ENCODE data around the gene ZNF668.

ZNF668 gene

DNA sequence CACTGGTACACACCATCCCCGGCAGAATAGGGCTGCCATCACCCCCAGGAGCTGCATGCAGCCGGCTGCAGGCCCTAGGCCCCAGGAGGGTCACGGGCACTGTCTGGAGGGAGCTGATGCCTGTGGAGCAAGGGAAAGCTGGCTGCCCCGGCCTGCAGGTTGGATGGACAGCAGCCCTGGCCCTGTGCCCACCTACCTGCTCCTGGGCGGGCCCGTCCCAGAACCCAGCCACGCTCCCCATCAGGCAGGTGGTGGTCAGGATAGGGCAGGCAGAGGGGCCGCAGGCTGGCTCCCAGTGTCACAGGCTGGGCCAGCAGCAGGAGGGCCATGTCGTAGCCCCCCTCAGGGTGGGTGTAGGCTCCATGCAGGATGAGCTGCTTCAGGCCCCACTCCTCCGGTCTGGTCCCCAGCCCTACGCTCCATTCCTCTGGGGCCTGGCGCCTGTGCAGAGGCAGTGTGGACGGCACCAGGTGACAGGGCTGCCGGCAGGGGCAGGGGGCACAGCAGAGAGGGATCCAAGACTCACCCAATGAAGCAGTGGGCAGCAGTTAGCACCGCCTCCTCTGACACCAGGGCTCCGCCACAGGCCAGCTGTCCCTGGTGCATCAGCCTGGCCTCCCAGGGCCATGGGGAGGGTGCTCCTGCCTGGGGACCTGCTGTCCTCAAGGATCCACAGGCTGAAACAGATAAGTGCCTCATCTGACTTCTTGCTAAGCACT is 10.7 kb upstream of the ZNF668 start:
- DNase-seq (ENCODE audit: low read depth): no peak
- TF ChIP-seq, protein P1, sequence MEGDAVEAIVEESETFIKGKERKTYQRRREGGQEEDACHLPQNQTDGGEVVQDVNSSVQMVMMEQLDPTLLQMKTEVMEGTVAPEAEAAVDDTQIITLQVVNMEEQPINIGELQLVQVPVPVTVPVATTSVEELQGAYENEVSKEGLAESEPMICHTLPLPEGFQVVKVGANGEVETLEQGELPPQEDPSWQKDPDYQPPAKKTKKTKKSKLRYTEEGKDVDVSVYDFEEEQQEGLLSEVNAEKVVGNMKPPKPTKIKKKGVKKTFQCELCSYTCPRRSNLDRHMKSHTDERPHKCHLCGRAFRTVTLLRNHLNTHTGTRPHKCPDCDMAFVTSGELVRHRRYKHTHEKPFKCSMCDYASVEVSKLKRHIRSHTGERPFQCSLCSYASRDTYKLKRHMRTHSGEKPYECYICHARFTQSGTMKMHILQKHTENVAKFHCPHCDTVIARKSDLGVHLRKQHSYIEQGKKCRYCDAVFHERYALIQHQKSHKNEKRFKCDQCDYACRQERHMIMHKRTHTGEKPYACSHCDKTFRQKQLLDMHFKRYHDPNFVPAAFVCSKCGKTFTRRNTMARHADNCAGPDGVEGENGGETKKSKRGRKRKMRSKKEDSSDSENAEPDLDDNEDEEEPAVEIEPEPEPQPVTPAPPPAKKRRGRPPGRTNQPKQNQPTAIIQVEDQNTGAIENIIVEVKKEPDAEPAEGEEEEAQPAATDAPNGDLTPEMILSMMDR (IDR thresholded peaks at IDR 0.05; ENCODE audit: control insufficient read depth, extremely low read depth, insufficient read depth): no peak
- H3K4me3 ChIP-seq (ENCODE audit: low read depth, low read length): no peak overlapping the region

DNA sequence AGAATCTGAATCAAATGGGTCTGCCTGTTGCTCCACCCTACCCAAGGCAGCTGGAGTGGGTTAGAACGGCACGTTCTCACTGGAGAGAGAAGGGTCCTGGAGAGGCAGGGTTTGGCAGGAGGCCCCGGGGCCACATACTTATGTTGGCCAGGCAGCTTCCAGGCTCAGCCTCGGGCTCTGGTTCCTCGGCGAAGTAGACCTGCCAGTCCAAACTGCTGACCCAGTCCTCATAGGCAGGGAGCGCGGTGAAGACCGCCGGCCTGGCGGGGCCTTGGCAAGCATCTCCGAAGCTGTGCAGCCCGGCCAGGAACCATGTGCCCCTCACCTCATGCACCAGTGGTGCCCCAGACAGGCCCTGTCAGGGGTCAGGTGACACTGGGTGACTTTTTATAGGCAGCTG is 9.9 kb upstream of the ZNF668 start:
- TF ChIP-seq, protein P1 (IDR thresholded peaks at IDR 0.05; ENCODE audit: control insufficient read depth, extremely low read depth, insufficient read depth): no peak
- DNase-seq (ENCODE audit: low read depth): no peak
- H3K4me3 ChIP-seq (ENCODE audit: low read depth, low read length): no peak overlapping the region

DNA sequence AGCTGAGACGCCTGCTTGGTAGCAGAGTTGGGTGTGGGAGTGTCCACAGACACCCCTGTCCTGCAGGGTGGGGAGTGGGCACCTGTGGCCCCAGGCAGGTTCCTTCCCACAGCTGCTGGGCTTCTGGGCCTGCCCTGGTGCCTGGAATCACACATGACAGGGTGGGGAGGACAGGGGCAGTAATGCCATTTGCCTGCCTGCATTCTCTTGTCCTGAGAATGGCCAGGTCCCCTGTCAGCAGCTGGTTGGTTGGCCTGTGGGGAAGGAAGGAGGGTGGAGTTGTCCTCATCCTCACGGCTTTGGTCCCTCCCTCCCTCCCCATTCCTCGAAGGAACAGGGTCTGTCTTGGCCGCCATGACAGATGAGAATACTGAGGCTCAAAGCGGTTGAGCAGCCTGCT is 9.5 kb upstream of the ZNF668 start:
- no peak overlapping the region for H3K4me3 ChIP-seq (ENCODE audit: low read depth, low read length)
- TF ChIP-seq, protein P1 (IDR thresholded peaks at IDR 0.05; ENCODE audit: control insufficient read depth, extremely low read depth, insufficient read depth): no peak
- DNase-seq (ENCODE audit: low read depth): no peak

DNA sequence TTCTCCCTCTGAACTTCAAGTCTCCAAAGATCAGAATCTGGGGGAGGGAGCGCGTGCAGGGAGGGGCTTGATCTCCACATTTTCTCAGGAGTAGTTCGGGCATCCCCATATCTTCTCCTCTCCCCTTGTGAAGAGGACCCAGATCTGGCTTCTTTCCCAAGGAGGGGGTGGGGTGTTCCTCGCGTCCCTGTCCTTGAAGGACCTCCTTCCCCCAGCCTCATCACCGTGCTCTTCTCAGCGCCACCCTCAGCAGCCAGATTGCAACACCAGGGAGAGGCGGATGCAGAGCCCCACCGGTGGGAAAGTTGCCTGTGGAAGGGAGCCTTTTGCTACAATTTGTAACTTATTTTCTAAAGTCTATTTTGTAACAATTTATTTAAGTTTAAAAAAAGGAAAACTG is 9.0 kb upstream of the ZNF668 start:
- TF ChIP-seq, protein P1 (IDR thresholded peaks at IDR 0.05; ENCODE audit: control insufficient read depth, extremely low read depth, insufficient read depth): no peak
- H3K4me3 ChIP-seq (ENCODE audit: low read depth, low read length): no peak overlapping the region
- DNase-seq (ENCODE audit: low read depth): no peak

DNA sequence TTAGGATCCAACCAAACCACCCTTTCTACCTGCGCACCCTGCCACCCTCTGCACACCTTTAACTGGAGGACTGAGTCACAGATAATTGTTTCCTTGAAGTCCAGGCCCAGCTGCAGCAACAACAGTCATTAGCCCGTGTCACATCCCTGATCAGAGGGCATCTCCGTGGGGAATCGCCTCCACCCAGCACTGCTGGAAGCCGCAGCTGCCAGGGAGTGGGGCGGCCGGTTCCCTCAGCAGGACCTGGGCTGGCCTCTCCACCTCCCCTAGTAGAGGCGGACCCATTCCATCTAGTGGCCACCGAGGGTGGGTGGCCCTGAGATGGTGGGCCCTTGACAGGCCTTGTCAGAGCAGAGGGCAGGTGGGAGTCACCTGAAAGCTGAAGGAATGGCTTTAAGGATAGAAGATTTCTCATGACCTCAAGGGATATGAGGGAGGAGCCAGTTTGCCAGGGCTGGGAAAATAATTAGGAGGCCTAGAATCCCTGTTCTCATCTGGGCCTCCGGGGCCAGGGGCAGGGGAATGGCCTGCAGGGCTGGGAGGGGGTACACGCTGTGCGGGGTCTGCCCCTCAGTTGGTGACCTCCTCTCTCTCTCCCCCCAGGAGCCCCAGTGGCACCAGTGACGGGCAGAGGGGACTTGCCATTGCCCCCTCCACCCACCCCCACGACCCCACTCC is 8.5 kb upstream of the ZNF668 start:
- DNase-seq (ENCODE audit: low read depth): no peak
- no peak overlapping the region for H3K4me3 ChIP-seq (ENCODE audit: low read depth, low read length)
- TF ChIP-seq, protein P1 (IDR thresholded peaks at IDR 0.05; ENCODE audit: control insufficient read depth, extremely low read depth, insufficient read depth): no peak

DNA sequence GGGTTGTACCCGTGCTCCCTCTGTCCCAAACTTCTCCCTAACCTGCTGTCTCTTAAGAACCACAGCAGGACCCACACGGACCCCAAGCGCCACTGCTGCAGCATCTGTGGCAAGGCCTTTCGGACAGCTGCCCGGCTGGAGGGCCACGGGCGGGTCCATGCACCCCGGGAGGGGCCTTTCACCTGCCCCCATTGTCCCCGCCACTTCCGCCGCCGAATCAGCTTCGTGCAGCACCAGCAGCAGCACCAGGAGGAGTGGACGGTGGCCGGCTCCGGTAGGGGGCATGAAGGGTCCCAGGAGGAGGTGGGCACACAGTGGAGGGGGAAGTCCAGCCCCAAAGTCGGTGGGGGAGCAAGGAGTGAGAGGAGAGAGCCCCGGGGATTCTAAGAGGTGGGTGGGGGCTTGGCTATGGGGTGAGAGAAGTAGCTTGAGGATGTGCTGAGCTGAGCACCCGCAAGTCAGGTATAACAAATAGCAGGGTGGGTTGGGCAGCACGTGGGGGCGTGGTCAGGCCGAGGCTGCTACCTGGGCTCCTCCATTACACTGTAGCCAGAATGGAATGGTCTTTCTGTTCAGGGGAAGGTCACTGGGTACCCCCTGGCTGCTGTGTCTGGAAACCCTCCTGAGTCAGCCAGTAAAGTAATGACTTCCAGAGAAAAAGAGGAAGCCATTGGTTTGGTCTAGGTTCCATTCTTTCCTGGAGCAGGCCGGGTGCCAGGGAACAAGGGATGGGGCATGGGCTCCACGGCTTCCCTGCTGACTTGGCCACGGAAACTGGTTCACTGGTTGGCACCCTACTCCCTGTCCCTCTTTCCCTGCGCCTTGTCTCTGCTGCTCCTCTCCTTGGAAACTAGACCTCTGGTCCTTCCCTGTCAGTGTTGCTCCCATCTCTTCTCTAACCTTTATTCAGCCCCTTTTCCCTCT is 7.7 kb upstream of the ZNF668 start:
- TF ChIP-seq, protein P1 (IDR thresholded peaks at IDR 0.05; ENCODE audit: control insufficient read depth, extremely low read depth, insufficient read depth): no peak

More for the DNA sequence above, 7.7 kb upstream of the ZNF668 start:
- DNase-seq (ENCODE audit: low read depth): no peak
- no peak overlapping the region for H3K4me3 ChIP-seq (ENCODE audit: low read depth, low read length)
